OCI-LY7 (cell line): ENCODE measurements around the gene ITGA7. TPM values are rescaled to one million over a fixed set of nuclear protein-coding genes. Genes with fewer than 3 reads are reported as not detected.

ENCODE experiments used
- BruUV-seq: library from RNA; stranded (reverse); fragments of 400-500 nt; replicated peaks from 2 replicates; lab custom pipeline; 2021; lab: Mats Ljungman, UMichigan
- CTCF ChIA-PET: fragments of 300-600 bp; sonication (Branson Sonifier 250); formaldehyde crosslinking; loops from one replicate; lab custom pipeline; 2022; ENCODE audit warnings: antibody characterized with exemption; ENCODE audit not compliant: unreplicated experiment; lab: Charles Lee
- POLR2A ChIA-PET: fragments of 300-600 bp; sonication (Branson Sonifier 250); formaldehyde crosslinking; loops from one replicate; lab custom pipeline; 2022; ENCODE audit warnings: antibody characterized with exemption; lab: Charles Lee
- DNase-seq: peaks from one replicate; pipeline ENCODE4 v3.0.0-alpha.2; 2015; ENCODE audit warnings: low spot score
- H2AFZ ChIP-seq: fragments of 200-600 bp; sonication (generic), shearing (Covaris generic); 2 replicates; pipeline ENCODE4 v1.6.1; 2014; ENCODE audit warnings: mild to moderate bottlenecking, antibody characterized with exemption, low read length, moderate library complexity
- H3K27ac ChIP-seq: fragments of 200-600 bp; sonication (generic); 2 replicates; pipeline ENCODE4 v1.5.1; 2014; ENCODE audit warnings: mixed run types, low read depth, mild to moderate bottlenecking, moderate library complexity, low read length, inconsistent platforms; ENCODE audit not compliant: poor library complexity, severe bottlenecking
- H3K36me3 ChIP-seq: fragments of 200-600 bp; sonication (generic); 2 replicates; pipeline ENCODE4 v1.6.1; 2014; ENCODE audit warnings: mild to moderate bottlenecking, antibody characterized with exemption, low read length, moderate library complexity, mixed read lengths; ENCODE audit not compliant: insufficient read depth
- H3K4me1 ChIP-seq: fragments of 200-600 bp; sonication (generic); 2 replicates; pipeline ENCODE4 v1.5.1; 2014; ENCODE audit warnings: mild to moderate bottlenecking, low read length; ENCODE audit not compliant: insufficient read depth, poor library complexity, severe bottlenecking
- H3K4me2 ChIP-seq: fragments of 200-600 bp; sonication (generic); 2 replicates; pipeline ENCODE4 v1.6.1; 2014; ENCODE audit warnings: mild to moderate bottlenecking, low read length
- H3K4me3 ChIP-seq: fragments of 200-600 bp; sonication (generic); 2 replicates; pipeline ENCODE4 v1.5.1; 2014; ENCODE audit warnings: mild to moderate bottlenecking, low read depth, low read length; ENCODE audit not compliant: poor library complexity, severe bottlenecking
- H3K79me2 ChIP-seq: fragments of 200-600 bp; sonication (generic); 2 replicates; pipeline ENCODE4 v1.6.1; 2016; ENCODE audit warnings: low read depth, mild to moderate bottlenecking, low read length, moderate library complexity, mixed read lengths; ENCODE audit not compliant: insufficient read depth
- H3K9me2 ChIP-seq: fragments of 200-600 bp; sonication (generic); 2 replicates; pipeline ENCODE4 v1.6.1; 2016; ENCODE audit warnings: mild to moderate bottlenecking, low read length, mixed read lengths; ENCODE audit not compliant: insufficient read depth
- H3K9me3 ChIP-seq: fragments of 200-600 bp; sonication (generic); 2 replicates; pipeline ENCODE4 v1.6.1; 2014; ENCODE audit warnings: mild to moderate bottlenecking, mixed run types, low read length, mixed read lengths
- H4K20me1 ChIP-seq: fragments of 200-600 bp; sonication (generic); 2 replicates; pipeline ENCODE4 v1.6.1; 2014; ENCODE audit warnings: mild to moderate bottlenecking, antibody characterized with exemption, low read length, moderate library complexity, mixed read lengths; ENCODE audit not compliant: insufficient read depth
- CTCF ChIP-seq: fragments of 200-600 bp; sonication (generic); conservative IDR thresholded peaks from 2 replicates; pipeline ENCODE4 v1.5.1; 2014; ENCODE audit warnings: mild to moderate bottlenecking, antibody characterized with exemption, low read length, moderate library complexity, mixed read lengths
- EZH2phosphoT487 ChIP-seq: fragments of 200-600 bp; sonication (generic); IDR thresholded peaks from 2 replicates; pipeline ENCODE4 v1.6.1; 2018; ENCODE audit warnings: low read depth, borderline replicate concordance, mild to moderate bottlenecking, mixed run types, antibody characterized with exemption, low read length, moderate library complexity, mixed read lengths
- intact Hi-C: fragments of 100-400 bp; cut with micrococcal nuclease; formaldehyde crosslinking; loops from one replicate; pipeline ENCODE4 v1.10.0; 2022; ENCODE audit not compliant: unreplicated experiment
- total RNA-seq, 2 experiments: library from RNA; depleted of rRNA in 1 of 2; stranded (reverse); fragments of >200 nt in 1 of 2; shearing (Covaris generic) in 1 of 2; gene quantifications; 2 replicates each; pipeline ENCODE4 v1.2.3, GENCODE V29; 2014 to 2022

Gene ITGA7
- total RNA-seq, 2 experiments from 2014 or later = 1.5 to 4.0 TPM

GRCh38 chr12:55728186-55728938 lies 20.7 kb upstream of the ITGA7 start:
- DNase-seq = peak; percentile 59
- no TSS peak for BruUV-seq
- ChIA-PET CTCF (interaction anchor here (2.0 kb wide), 1 partner anchor 11 kb away, joined by 19 read pairs; no protein-coding TSS in a partner anchor), POLR2A (interaction anchor here (0.7 to 2.3 kb wide), 4 partner anchors 10 to 923 kb away, joined by 3 to 16 read pairs (median 8); no protein-coding TSS in a partner anchor)
- H3K9me3 ChIP-seq = no peaks in the 10 kb centered on the region
- TF ChIP-seq EZH2phosphoT487 (no peak), CTCF (no peak)
- peak overlapping the region; percentile 91 for H3K4me2 ChIP-seq
- peak overlapping the region; percentile 67 for H3K27ac ChIP-seq
- H3K4me3 ChIP-seq = peak overlapping the region; percentile 77
- H3K9me2 ChIP-seq = no peaks in the 10 kb centered on the region
- intact Hi-C loops = no loop called here
- peaks cover 8% of the 10 kb centered on the region; the same call in 1 of the 2 replicates for H3K79me2 ChIP-seq
- H3K4me1 ChIP-seq = peaks cover 29% of the 10 kb centered on the region
- H4K20me1 ChIP-seq = no peaks in the 10 kb centered on the region
- peaks cover 31% of the 10 kb centered on the region; the same call in 1 of the 2 replicates for H3K36me3 ChIP-seq
- H2AFZ ChIP-seq = peak overlapping the region; percentile 87; the same call in 1 of the 2 replicates

GRCh38 chr12:55727643-55728185 lies 20.0 kb upstream of the ITGA7 start:
- POLR2A ChIA-PET = no interaction called here
- peak overlapping the region; percentile 87; the same call in 1 of the 2 replicates for H2AFZ ChIP-seq
- BruUV-seq = no TSS peak

More at GRCh38 chr12:55727643-55728185, 20.0 kb upstream of the ITGA7 start:
- peaks cover 8% of the 10 kb centered on the region; the same call in 1 of the 2 replicates for H3K79me2 ChIP-seq
- H3K36me3 ChIP-seq = peaks cover 37% of the 10 kb centered on the region
- no peak for DNase-seq
- peaks cover 29% of the 10 kb centered on the region for H3K4me1 ChIP-seq
- no peaks in the 10 kb centered on the region for H3K9me2 ChIP-seq
- intact Hi-C loops = no loop called here
- H3K4me3 ChIP-seq = peak overlapping the region; percentile 77
- peak overlapping the region; percentile 91 for H3K4me2 ChIP-seq
- CTCF ChIA-PET = no interaction called here
- peak overlapping the region; percentile 67 for H3K27ac ChIP-seq
- H4K20me1 ChIP-seq = no peaks in the 10 kb centered on the region
- TF ChIP-seq CTCF (no peak), EZH2phosphoT487 (no peak)
- no peaks in the 10 kb centered on the region for H3K9me3 ChIP-seq
